DND-41 (cell line): ENCODE results near the gene SUDS3.

Experiments
- ATAC-seq: fragments of 200-7000 bp; cut with Tn5 transposase; 3 replicates; pipeline ENCODE4 v1.9.1; 2021; ENCODE audit warnings: low read depth; ENCODE audit not compliant: insufficient read depth
- DNase-seq: peaks from one replicate; pipeline ENCODE4 v3.0.0-alpha.2; 2020
- H2AFZ ChIP-seq: 2 replicates; pipeline ENCODE4 v1.6.0; 2012; ENCODE audit warnings: low read depth, low read length
- H3K27ac ChIP-seq: 2 replicates; pipeline ENCODE4 v1.5.1; 2012; ENCODE audit warnings: low read length, inconsistent platforms
- H3K27me3 ChIP-seq: fragments of 200-600 bp; sonication (generic); 2 replicates; pipeline ENCODE4 v1.6.0; 2012; ENCODE audit warnings: low read length, mild to moderate bottlenecking, inconsistent platforms; ENCODE audit not compliant: insufficient read depth, poor library complexity
- H3K36me3 ChIP-seq: 2 replicates; pipeline ENCODE4 v1.5.1; 2012; ENCODE audit warnings: low read length, inconsistent platforms; ENCODE audit not compliant: insufficient read depth
- H3K4me1 ChIP-seq: 2 replicates; pipeline ENCODE4 v1.5.1; 2012; ENCODE audit warnings: mild to moderate bottlenecking, low read length; ENCODE audit not compliant: insufficient read depth
- H3K4me2 ChIP-seq: 2 replicates; pipeline ENCODE4 v1.6.0; 2012; ENCODE audit warnings: mild to moderate bottlenecking, moderate library complexity, low read length, inconsistent platforms; ENCODE audit not compliant: insufficient read depth
- H3K4me3 ChIP-seq, 2 experiments: fragments of 200-600 bp in 1 of 2; shearing (Covaris generic) in 1 of 2; 2 replicates each; pipeline ENCODE4 v1.5.1; 2012 to 2016; ENCODE audit warnings: inconsistent platforms in 2 of 2, low read length in 2 of 2, mild to moderate bottlenecking in 2 of 2, low read depth in 1 of 2, moderate library complexity in 1 of 2
- H3K79me2 ChIP-seq: 2 replicates; pipeline ENCODE4 v1.6.0; 2012; ENCODE audit warnings: low read length, inconsistent platforms; ENCODE audit not compliant: insufficient read depth
- H3K9ac ChIP-seq: 2 replicates; pipeline ENCODE4 v1.6.0; 2012; ENCODE audit warnings: low read depth, mild to moderate bottlenecking, inconsistent platforms, low read length, moderate library complexity
- H3K9me3 ChIP-seq: 2 replicates; pipeline ENCODE4 v1.5.1; 2012; ENCODE audit warnings: low read length, moderate library complexity, mild to moderate bottlenecking, inconsistent platforms; ENCODE audit not compliant: insufficient read depth, severe bottlenecking
- H4K20me1 ChIP-seq: 2 replicates; pipeline ENCODE4 v1.6.0; 2012; ENCODE audit warnings: low read length; ENCODE audit not compliant: insufficient read depth
- EZH2 ChIP-seq: IDR thresholded peaks from 3 replicates; pipeline ENCODE4 v1.6.1; 2012; ENCODE audit warnings: borderline replicate concordance, low read depth, mild to moderate bottlenecking, moderate library complexity, low read length, inconsistent platforms; ENCODE audit not compliant: severe bottlenecking
- TF ChIP-seq, protein P1 (sequence below): IDR thresholded peaks from 2 replicates; pipeline ENCODE4 v1.5.1; 2012; ENCODE audit warnings: borderline replicate concordance, low read length, moderate library complexity, mild to moderate bottlenecking; ENCODE audit not compliant: poor library complexity, severe bottlenecking; ENCODE audit errors: extremely low read depth

SUDS3 gene, protein sequence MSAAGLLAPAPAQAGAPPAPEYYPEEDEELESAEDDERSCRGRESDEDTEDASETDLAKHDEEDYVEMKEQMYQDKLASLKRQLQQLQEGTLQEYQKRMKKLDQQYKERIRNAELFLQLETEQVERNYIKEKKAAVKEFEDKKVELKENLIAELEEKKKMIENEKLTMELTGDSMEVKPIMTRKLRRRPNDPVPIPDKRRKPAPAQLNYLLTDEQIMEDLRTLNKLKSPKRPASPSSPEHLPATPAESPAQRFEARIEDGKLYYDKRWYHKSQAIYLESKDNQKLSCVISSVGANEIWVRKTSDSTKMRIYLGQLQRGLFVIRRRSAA

DNA sequence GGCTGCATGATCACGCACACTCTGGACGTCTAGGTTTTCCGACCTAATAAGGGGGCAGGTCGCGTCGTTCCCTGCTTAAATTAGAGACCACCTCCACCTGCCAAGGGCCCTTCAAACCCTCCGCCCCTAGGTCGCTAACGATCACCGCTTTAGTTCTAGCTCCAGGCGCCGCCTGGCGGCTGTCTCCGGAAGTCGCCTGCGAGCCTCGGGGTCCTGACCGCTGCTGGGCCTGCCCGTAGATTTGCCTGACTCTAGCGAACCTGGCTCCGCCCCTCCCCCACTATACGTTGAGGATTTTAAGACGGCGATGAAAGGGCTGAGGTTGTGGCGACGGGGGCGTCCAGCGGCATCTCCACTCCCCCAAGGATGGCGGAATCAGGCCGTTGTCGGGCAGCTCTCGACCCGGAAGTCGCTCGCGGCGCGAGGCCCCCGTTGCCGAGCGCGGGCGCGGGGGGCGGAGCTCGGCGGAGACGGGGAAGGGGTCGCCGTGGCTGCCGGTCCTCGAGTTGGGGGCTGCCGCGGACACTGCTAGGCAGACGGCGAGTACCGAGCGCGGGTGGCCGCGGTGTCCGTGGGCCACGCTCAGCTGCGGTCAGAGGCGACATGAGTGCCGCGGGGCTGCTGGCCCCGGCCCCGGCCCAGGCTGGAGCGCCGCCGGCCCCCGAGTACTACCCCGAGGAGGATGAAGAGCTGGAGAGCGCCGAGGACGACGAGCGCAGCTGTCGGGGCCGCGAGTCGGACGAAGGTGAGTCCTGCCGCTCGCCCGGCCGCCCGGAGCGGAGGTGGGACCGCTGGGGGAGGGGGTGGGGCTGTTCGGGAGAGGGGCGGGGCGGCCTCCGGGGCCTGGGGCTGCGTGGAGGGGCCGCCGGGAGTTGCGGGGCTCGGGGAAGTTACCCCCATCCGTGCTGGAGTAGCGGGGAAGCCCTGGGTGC is at the start of gene SUDS3:
TSS of gene SUDS3 (plus strand) at position 467 of the 932 bp plus-strand sequence. CDS start at position 604, 137 bp downstream.
- H3K79me2 ChIP-seq = peaks cover 56% of the 10 kb centered on the region
- H3K4me2 ChIP-seq = peak within 1 kb of the TSS; percentile 85
- H3K27ac ChIP-seq = peak within 1 kb of the TSS; percentile 99
- peaks cover 23% of the 10 kb centered on the region for H3K36me3 ChIP-seq
- TF ChIP-seq, protein P1, sequence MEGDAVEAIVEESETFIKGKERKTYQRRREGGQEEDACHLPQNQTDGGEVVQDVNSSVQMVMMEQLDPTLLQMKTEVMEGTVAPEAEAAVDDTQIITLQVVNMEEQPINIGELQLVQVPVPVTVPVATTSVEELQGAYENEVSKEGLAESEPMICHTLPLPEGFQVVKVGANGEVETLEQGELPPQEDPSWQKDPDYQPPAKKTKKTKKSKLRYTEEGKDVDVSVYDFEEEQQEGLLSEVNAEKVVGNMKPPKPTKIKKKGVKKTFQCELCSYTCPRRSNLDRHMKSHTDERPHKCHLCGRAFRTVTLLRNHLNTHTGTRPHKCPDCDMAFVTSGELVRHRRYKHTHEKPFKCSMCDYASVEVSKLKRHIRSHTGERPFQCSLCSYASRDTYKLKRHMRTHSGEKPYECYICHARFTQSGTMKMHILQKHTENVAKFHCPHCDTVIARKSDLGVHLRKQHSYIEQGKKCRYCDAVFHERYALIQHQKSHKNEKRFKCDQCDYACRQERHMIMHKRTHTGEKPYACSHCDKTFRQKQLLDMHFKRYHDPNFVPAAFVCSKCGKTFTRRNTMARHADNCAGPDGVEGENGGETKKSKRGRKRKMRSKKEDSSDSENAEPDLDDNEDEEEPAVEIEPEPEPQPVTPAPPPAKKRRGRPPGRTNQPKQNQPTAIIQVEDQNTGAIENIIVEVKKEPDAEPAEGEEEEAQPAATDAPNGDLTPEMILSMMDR = peak; percentile 98
- TF ChIP-seq EZH2 = no peak
- H3K9me3 ChIP-seq = no peaks in the 10 kb centered on the region
- H4K20me1 ChIP-seq = peaks cover 27% of the 10 kb centered on the region
- DNase-seq (peak; percentile 92), ATAC-seq (peak; percentile 36)
- H3K9ac ChIP-seq = peak within 1 kb of the TSS; percentile 79
- peaks cover 56% of the 10 kb centered on the region for H3K4me1 ChIP-seq
- peak within 1 kb of the TSS; percentile 95 for H2AFZ ChIP-seq
- H3K4me3 ChIP-seq = peak within 1 kb of the TSS; percentile 91 to 95; a peak in 3 of 4 replicates
- H3K27me3 ChIP-seq = peaks cover 7% of the 10 kb centered on the region

- no peak overlapping the region for H3K4me3 ChIP-seq
- no peaks in the 10 kb centered on the region for H3K27me3 ChIP-seq
- peaks cover 71% of the 10 kb centered on the region for H3K79me2 ChIP-seq
- TF ChIP-seq EZH2 = no peak
- TF ChIP-seq, protein P1 = no peak
- H3K9me3 ChIP-seq = no peaks in the 10 kb centered on the region
- H4K20me1 ChIP-seq = peaks cover 20% of the 10 kb centered on the region; the same call in 1 of the 2 replicates
- no peaks in the 10 kb centered on the region for H3K36me3 ChIP-seq
- no peak overlapping the region for H3K27ac ChIP-seq
- no peak overlapping the region for H3K9ac ChIP-seq
- DNase-seq = no peak
- H2AFZ ChIP-seq = no peak overlapping the region
- H3K4me1 ChIP-seq = no peaks in the 10 kb centered on the region
- H3K4me2 ChIP-seq = no peak overlapping the region
- no peak for ATAC-seq
These were observed 49.4 kb upstream of the SUDS3 start for GRCh38 chr12:118326991-118327390.

DNA sequence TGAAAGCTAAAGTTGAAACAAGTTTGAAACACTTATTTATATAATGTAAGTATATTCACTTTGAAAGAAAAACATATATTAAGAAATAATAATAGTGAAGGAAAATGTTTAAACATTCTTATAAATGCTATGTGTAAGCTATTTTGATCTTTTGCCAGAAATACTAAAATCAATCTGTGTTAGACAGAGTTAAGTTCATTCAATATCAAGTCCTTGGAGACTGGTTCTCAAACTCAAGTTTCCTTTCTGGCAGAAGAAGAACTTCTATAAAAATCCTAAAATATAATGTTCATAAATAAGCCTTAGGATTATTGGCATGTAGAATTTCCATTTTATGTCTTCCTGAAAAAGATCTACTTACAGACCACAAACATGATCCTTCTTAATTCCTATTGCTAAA is 49.0 kb upstream of the SUDS3 start:
- no peak for ATAC-seq
- TF ChIP-seq EZH2 = no peak
- TF ChIP-seq, protein P1 = no peak
- Histone ChIP-seq H3K36me3 (no peaks in the 10 kb centered on the region), H3K27me3 (no peaks in the 10 kb centered on the region), H3K4me3 (no peak overlapping the region), H3K4me2 (no peak overlapping the region), H3K9me3 (no peaks in the 10 kb centered on the region), H3K4me1 (no peaks in the 10 kb centered on the region), H3K79me2 (peaks cover 74% of the 10 kb centered on the region), H2AFZ (no peak overlapping the region), H3K27ac (no peak overlapping the region), H3K9ac (no peak overlapping the region), H4K20me1 (peaks cover 24% of the 10 kb centered on the region; the same call in 1 of the 2 replicates)
- no peak for DNase-seq
